ENCODE measurements around the gene LMNTD1.

The LMNTD1 gene

DNA sequence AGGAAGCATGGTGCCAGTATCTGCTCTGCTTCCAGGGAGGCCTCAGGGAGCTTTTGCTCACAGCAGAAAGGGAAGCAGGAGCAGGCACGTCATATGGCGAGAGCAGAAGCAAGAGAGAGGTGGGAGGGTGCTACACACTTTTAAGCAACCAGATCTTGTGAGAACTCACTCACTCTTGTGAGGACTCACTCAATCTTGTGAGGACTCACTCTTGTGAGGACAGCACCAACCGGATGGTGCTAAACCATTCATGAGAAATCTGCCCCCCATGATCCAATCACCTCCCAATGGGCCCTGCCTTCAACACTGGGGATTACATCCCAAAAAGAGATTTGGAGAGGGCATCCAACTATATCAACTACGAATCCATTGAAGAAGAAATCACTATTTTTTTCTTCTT is 34.3 kb upstream of the LMNTD1 start:
- Histone ChIP-seq H3K4me2 (ENCODE audit: low read length) (no peak overlapping the region), H3K4me3 (ENCODE audit: low read depth, low read length, poor library complexity, severe bottlenecking) (no peak overlapping the region), H4K20me1 (ENCODE audit: insufficient read depth, low read length) (no peaks in the 10 kb centered on the region), H3K36me3 (ENCODE audit: insufficient read depth, low read length) (no peaks in the 10 kb centered on the region), H3K9me3 (ENCODE audit: low read length) (no peaks in the 10 kb centered on the region), H3K4me1 (ENCODE audit: insufficient read depth, low read length, severe bottlenecking) (no peaks in the 10 kb centered on the region), H3F3A (ENCODE audit: insufficient read depth, low read length) (no peaks in the 10 kb centered on the region), H3K9me2 (ENCODE audit: low read depth, low read length) (no peaks in the 10 kb centered on the region), H3K79me2 (ENCODE audit: insufficient read depth, low read length) (no peaks in the 10 kb centered on the region), H3K9ac (ENCODE audit: low read length) (no peak overlapping the region), H3K27me3 (ENCODE audit: insufficient read depth, low read length) (no peaks in the 10 kb centered on the region), H2AFZ (ENCODE audit: low read length) (no peak overlapping the region), H3K27ac (ENCODE audit: low read depth, low read length, poor library complexity, severe bottlenecking) (no peak overlapping the region)
- TF ChIP-seq EZH2 (IDR thresholded peaks at IDR 0.05; ENCODE audit: borderline replicate concordance, low read length): no peak
- TF ChIP-seq, protein P1, sequence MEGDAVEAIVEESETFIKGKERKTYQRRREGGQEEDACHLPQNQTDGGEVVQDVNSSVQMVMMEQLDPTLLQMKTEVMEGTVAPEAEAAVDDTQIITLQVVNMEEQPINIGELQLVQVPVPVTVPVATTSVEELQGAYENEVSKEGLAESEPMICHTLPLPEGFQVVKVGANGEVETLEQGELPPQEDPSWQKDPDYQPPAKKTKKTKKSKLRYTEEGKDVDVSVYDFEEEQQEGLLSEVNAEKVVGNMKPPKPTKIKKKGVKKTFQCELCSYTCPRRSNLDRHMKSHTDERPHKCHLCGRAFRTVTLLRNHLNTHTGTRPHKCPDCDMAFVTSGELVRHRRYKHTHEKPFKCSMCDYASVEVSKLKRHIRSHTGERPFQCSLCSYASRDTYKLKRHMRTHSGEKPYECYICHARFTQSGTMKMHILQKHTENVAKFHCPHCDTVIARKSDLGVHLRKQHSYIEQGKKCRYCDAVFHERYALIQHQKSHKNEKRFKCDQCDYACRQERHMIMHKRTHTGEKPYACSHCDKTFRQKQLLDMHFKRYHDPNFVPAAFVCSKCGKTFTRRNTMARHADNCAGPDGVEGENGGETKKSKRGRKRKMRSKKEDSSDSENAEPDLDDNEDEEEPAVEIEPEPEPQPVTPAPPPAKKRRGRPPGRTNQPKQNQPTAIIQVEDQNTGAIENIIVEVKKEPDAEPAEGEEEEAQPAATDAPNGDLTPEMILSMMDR (IDR thresholded peaks at IDR 0.05; ENCODE audit: low read length): no peak

DNA sequence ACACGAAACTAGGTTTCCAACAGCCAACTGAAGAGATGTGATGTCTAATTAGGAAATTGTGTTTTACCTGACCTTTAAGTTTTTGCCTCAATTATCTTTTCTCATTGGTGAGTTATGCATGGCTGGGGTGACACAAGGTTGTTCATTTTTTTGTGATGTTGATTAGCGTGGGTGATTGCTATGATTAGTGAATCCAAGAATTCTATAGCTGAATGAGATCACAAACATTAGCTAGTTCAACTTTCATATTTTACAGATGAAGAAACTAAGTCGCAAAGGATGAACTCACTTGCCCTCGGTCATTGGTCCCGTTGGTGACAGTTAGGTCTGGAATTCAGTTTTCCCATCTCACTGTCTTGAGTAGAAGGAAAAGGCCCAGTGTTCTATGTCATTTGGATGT is 32.6 kb upstream of the LMNTD1 start:
- no peaks in the 10 kb centered on the region for H3K9me2 ChIP-seq (ENCODE audit: low read depth, low read length)
- no peak overlapping the region for H3K9ac ChIP-seq (ENCODE audit: low read length)
- H3K4me3 ChIP-seq (ENCODE audit: low read depth, low read length, poor library complexity, severe bottlenecking): no peak overlapping the region
- TF ChIP-seq EZH2 (IDR thresholded peaks at IDR 0.05; ENCODE audit: borderline replicate concordance, low read length): no peak
- TF ChIP-seq, protein P1 (IDR thresholded peaks at IDR 0.05; ENCODE audit: low read length): no peak
- no peaks in the 10 kb centered on the region for H3K4me1 ChIP-seq (ENCODE audit: insufficient read depth, low read length, severe bottlenecking)
- no peaks in the 10 kb centered on the region for H3F3A ChIP-seq (ENCODE audit: insufficient read depth, low read length)
- no peak overlapping the region for H3K4me2 ChIP-seq (ENCODE audit: low read length)
- no peak overlapping the region for H3K27ac ChIP-seq (ENCODE audit: low read depth, low read length, poor library complexity, severe bottlenecking)
- no peak overlapping the region for H2AFZ ChIP-seq (ENCODE audit: low read length)
- H3K79me2 ChIP-seq (ENCODE audit: insufficient read depth, low read length): no peaks in the 10 kb centered on the region
- H3K9me3 ChIP-seq (ENCODE audit: low read length): no peaks in the 10 kb centered on the region
- H3K27me3 ChIP-seq (ENCODE audit: insufficient read depth, low read length): no peaks in the 10 kb centered on the region
- H4K20me1 ChIP-seq (ENCODE audit: insufficient read depth, low read length): no peaks in the 10 kb centered on the region
- no peaks in the 10 kb centered on the region for H3K36me3 ChIP-seq (ENCODE audit: insufficient read depth, low read length)

- H2AFZ ChIP-seq (ENCODE audit: low read length): no peak overlapping the region
- H3K9ac ChIP-seq (ENCODE audit: low read length): no peak overlapping the region
- no peaks in the 10 kb centered on the region for H3K36me3 ChIP-seq (ENCODE audit: insufficient read depth, low read length)
- H3K79me2 ChIP-seq (ENCODE audit: insufficient read depth, low read length): no peaks in the 10 kb centered on the region
- no peak overlapping the region for H3K27ac ChIP-seq (ENCODE audit: low read depth, low read length, poor library complexity, severe bottlenecking)
- no peaks in the 10 kb centered on the region for H3K9me3 ChIP-seq (ENCODE audit: low read length)
- H4K20me1 ChIP-seq (ENCODE audit: insufficient read depth, low read length): no peaks in the 10 kb centered on the region
- no peaks in the 10 kb centered on the region for H3K9me2 ChIP-seq (ENCODE audit: low read depth, low read length)
- H3F3A ChIP-seq (ENCODE audit: insufficient read depth, low read length): no peaks in the 10 kb centered on the region
- TF ChIP-seq EZH2 (IDR thresholded peaks at IDR 0.05; ENCODE audit: borderline replicate concordance, low read length): no peak
- TF ChIP-seq, protein P1 (IDR thresholded peaks at IDR 0.05; ENCODE audit: low read length): no peak
- H3K27me3 ChIP-seq (ENCODE audit: insufficient read depth, low read length): no peaks in the 10 kb centered on the region
- H3K4me2 ChIP-seq (ENCODE audit: low read length): no peak overlapping the region
- no peak overlapping the region for H3K4me3 ChIP-seq (ENCODE audit: low read depth, low read length, poor library complexity, severe bottlenecking)
- no peaks in the 10 kb centered on the region for H3K4me1 ChIP-seq (ENCODE audit: insufficient read depth, low read length, severe bottlenecking)
Observed at GRCh38 chr12:25585021-25585523, 32.0 kb upstream of the LMNTD1 start.

All from OCI-LY1 (cell line).